Nephron progenitor cell (in vitro differentiated cells): Measurements from ENCODE around the gene LYRM2.

Experiments used
- DNase-seq: peaks from one replicate; pipeline ENCODE4 v3.0.0; 2021
- H3K27ac Mint-ChIP-seq: 2 replicates; pipeline ENCODE4 v1.8.0; 2021; ENCODE audit warnings: mild to moderate bottlenecking, moderate library complexity, mixed read lengths
- H3K27me3 Mint-ChIP-seq: 2 replicates; pipeline ENCODE4 v1.8.0; 2021; ENCODE audit warnings: mild to moderate bottlenecking, low read depth, mixed read lengths; ENCODE audit not compliant: poor library complexity
- H3K36me3 Mint-ChIP-seq: 2 replicates; pipeline ENCODE4 v1.8.0; 2021; ENCODE audit warnings: low read depth, mixed read lengths
- H3K4me1 Mint-ChIP-seq: 2 replicates; pipeline ENCODE4 v1.8.0; 2021; ENCODE audit warnings: mixed read lengths
- H3K4me3 Mint-ChIP-seq: 2 replicates; pipeline ENCODE4 v1.8.0; 2021; ENCODE audit warnings: mild to moderate bottlenecking, moderate library complexity, mixed read lengths
- H3K9me3 Mint-ChIP-seq: 2 replicates; pipeline ENCODE4 v1.8.0; 2021; ENCODE audit warnings: mild to moderate bottlenecking, moderate library complexity, mixed read lengths
- TF ChIP-seq, protein P1 (sequence below): fragments of 200-600 bp; sonication (generic); IDR thresholded peaks from 2 replicates; pipeline ENCODE4 v1.5.0; 2021; ENCODE audit warnings: antibody characterized with exemption

Gene LYRM2

DNA sequence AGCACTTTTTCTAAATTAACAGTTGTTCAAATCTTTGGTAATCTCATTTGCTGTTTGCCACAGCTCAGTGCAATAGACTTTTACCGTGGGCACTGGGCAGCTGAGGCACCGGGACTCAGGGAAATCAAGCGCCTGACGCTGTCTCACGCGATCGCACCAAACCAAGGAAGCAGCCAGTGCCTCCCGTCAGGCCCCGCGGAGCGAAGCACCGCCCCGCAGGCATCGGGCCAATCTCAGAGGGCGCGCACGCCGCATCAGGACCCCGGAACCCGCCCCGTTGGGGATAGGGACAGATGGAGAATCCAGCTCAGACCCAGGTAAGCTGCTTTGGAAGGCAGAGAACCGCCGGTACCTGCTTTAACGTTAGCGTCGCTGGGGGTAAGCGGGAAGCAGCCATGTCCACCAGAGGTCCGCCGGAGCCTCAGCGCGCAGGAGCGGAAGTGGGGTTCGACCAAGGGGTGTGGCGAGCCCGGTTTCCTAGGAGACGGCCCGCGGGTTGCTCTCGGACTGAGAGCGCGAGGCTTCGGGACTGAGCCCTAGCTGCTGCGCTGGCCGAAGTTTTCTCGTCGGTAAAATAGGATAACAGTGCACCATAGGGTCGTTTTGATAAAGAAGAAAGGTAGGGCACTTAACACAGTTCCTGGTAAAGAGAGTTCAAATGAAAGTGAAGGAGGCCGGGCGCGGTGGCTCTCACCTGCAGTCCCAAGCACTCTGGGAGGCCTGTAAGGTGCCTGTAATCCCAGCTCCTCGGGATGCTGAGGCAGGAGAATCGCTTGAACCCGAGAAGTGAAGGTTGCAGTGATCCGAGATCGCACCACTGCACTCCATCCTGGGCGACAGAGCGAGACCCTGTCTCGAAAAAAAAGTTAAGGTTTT lies at the start of gene LYRM2:
Gene LYRM2 (minus strand): TSS at position 428 of the 876 bp plus-strand sequence. CDS start 31 bp downstream, at position 397.
- DNase-seq: peak; percentile 94
- TF ChIP-seq, protein P1, sequence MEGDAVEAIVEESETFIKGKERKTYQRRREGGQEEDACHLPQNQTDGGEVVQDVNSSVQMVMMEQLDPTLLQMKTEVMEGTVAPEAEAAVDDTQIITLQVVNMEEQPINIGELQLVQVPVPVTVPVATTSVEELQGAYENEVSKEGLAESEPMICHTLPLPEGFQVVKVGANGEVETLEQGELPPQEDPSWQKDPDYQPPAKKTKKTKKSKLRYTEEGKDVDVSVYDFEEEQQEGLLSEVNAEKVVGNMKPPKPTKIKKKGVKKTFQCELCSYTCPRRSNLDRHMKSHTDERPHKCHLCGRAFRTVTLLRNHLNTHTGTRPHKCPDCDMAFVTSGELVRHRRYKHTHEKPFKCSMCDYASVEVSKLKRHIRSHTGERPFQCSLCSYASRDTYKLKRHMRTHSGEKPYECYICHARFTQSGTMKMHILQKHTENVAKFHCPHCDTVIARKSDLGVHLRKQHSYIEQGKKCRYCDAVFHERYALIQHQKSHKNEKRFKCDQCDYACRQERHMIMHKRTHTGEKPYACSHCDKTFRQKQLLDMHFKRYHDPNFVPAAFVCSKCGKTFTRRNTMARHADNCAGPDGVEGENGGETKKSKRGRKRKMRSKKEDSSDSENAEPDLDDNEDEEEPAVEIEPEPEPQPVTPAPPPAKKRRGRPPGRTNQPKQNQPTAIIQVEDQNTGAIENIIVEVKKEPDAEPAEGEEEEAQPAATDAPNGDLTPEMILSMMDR: no peak
- peaks cover 24% of the 10 kb centered on the region for H3K4me1 Mint-ChIP-seq
- peak within 1 kb of the TSS; percentile 93 for H3K4me3 Mint-ChIP-seq
- H3K36me3 Mint-ChIP-seq: peaks cover 28% of the 10 kb centered on the region
- H3K27me3 Mint-ChIP-seq: no peaks in the 10 kb centered on the region
- no peaks in the 10 kb centered on the region for H3K9me3 Mint-ChIP-seq
- H3K27ac Mint-ChIP-seq: peak within 1 kb of the TSS; percentile 93

DNA sequence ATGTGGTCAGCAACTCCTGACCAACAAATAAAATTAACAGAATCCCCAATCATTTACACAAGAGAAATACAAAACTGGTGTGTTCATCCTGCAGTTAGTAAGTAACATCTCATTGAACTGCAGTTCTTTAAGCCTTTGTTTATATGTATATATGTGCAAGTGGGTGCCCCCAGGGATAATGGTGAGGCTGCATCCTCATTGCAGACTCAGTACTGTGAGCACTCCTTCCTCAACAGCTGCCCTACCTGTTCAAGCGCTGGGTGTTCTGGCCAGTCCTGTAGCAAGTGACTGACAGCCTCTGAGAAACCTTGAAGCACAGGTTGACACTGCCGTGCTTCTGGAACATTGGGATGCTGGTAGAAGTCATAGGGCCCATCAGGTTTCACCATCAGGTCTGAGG lies 49.8 kb upstream of the LYRM2 start:
- DNase-seq: no peak
- H3K27me3 Mint-ChIP-seq: no peaks in the 10 kb centered on the region
- TF ChIP-seq, protein P1: no peak
- H3K4me1 Mint-ChIP-seq: no peaks in the 10 kb centered on the region
- H3K4me3 Mint-ChIP-seq: no peak overlapping the region
- peaks cover 79% of the 10 kb centered on the region for H3K36me3 Mint-ChIP-seq
- no peaks in the 10 kb centered on the region for H3K9me3 Mint-ChIP-seq
- H3K27ac Mint-ChIP-seq: no peak overlapping the region

- Mint-ChIP-seq H3K4me3 (no peak overlapping the region), H3K36me3 (peaks cover 82% of the 10 kb centered on the region), H3K27ac (no peak overlapping the region), H3K27me3 (no peaks in the 10 kb centered on the region), H3K4me1 (no peaks in the 10 kb centered on the region), H3K9me3 (no peaks in the 10 kb centered on the region)
- TF ChIP-seq, protein P1: no peak
- DNase-seq: no peak
Observed at GRCh38 chr6:89685311-89685710, 46.8 kb upstream of the LYRM2 start.

GRCh38 chr6:89682991-89683390 lies 44.4 kb upstream of the LYRM2 start:
- no peak overlapping the region for H3K27ac Mint-ChIP-seq
- H3K9me3 Mint-ChIP-seq: no peaks in the 10 kb centered on the region
- DNase-seq: no peak
- H3K4me1 Mint-ChIP-seq: no peaks in the 10 kb centered on the region
- no peak overlapping the region for H3K4me3 Mint-ChIP-seq
- H3K36me3 Mint-ChIP-seq: peaks cover 88% of the 10 kb centered on the region
- no peaks in the 10 kb centered on the region for H3K27me3 Mint-ChIP-seq
- TF ChIP-seq, protein P1: no peak

DNA sequence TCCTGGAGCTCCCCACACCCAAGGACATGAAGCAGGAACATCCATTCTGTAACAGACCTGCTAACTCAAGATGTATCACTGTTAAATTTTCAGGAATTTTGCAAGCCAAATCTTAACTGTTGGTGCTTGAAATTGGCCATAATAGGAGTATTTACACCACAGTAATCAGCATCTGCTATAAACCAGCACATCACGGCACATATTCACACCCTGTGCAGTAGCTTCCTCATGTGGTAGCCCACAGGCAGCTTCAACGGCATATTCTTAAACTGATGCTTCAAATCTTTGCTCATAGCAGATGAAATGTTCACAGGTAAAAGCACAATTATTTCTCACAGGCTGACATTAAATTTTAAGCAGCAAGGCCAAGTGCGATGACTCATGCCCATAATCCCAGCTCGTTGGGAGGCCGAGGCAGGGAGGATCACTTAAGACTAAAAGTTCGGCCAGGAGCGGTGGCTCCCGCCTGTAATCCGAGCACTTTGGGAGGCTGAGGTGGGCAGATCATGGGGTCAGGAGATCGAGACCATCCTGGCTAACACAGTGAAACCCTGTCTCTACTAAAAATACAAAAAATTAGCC lies 43.5 kb upstream of the LYRM2 start:
- Mint-ChIP-seq H3K4me3 (no peak overlapping the region), H3K27ac (no peak overlapping the region), H3K9me3 (no peaks in the 10 kb centered on the region), H3K36me3 (peaks cover 85% of the 10 kb centered on the region), H3K4me1 (no peaks in the 10 kb centered on the region), H3K27me3 (no peaks in the 10 kb centered on the region)
- TF ChIP-seq, protein P1: no peak
- DNase-seq: no peak
